GM23338 (cell line): ENCODE measurements around the gene AGAP1. TPM values are rescaled to one million over a fixed set of nuclear protein-coding genes. Genes with fewer than 3 reads are reported as not detected.
A peak's percentile ranks its signal among the peaks of the same experiment; 100 is the strongest.

Experiments used
- ATAC-seq: fragments of 200-7000 bp; cut with Tn5 transposase; 3 replicates; pipeline ENCODE4 v1.9.1; 2020
- DNase-seq: peaks from one replicate; pipeline ENCODE4 v3.0.0-alpha.2; 2015; ENCODE audit warnings: low spot score
- H2AFZ ChIP-seq: fragments of 200-600 bp; sonication (generic); 2 replicates; pipeline ENCODE4 v1.8.0; 2016; ENCODE audit warnings: antibody characterized with exemption, mild to moderate bottlenecking, moderate library complexity
- H3F3A ChIP-seq: fragments of 200-600 bp; sonication (generic); replicated peaks from 2 replicates; pipeline ENCODE4 v1.8.0; 2017; ENCODE audit warnings: antibody characterized with exemption, mixed run types, low read depth
- H3K27ac ChIP-seq: fragments of 200-600 bp; sonication (generic); 2 replicates; pipeline ENCODE4 v1.6.1; 2016; ENCODE audit warnings: low read depth
- H3K27me3 ChIP-seq: fragments of 200-600 bp; sonication (generic); 2 replicates; pipeline ENCODE4 v1.8.0; 2016; ENCODE audit warnings: mild to moderate bottlenecking, mixed run types, moderate library complexity; ENCODE audit not compliant: insufficient read depth
- H3K36me3 ChIP-seq: fragments of 200-600 bp; sonication (generic); 2 replicates; pipeline ENCODE4 v1.8.0; 2016; ENCODE audit warnings: mild to moderate bottlenecking; ENCODE audit not compliant: insufficient read depth
- H3K4me1 ChIP-seq: fragments of 200-600 bp; sonication (generic); 2 replicates; pipeline ENCODE4 v1.8.0; 2016; ENCODE audit warnings: mild to moderate bottlenecking, moderate library complexity; ENCODE audit not compliant: insufficient read depth
- H3K4me2 ChIP-seq: fragments of 200-600 bp; sonication (generic); 2 replicates; pipeline ENCODE4 v1.7.1; 2017; ENCODE audit warnings: mixed run types
- H3K4me3 ChIP-seq: fragments of 200-600 bp; sonication (generic); 2 replicates; pipeline ENCODE4 v1.6.1; 2016; ENCODE audit warnings: mixed run types
- H3K79me2 ChIP-seq: fragments of 200-600 bp; sonication (generic); replicated peaks from 2 replicates; pipeline ENCODE4 v1.8.0; 2017; ENCODE audit warnings: mild to moderate bottlenecking; ENCODE audit not compliant: insufficient read depth
- H3K9me2 ChIP-seq: fragments of 200-600 bp; sonication (generic); 2 replicates; pipeline ENCODE4 v1.8.0; 2017; ENCODE audit not compliant: insufficient read depth
- H4K20me1 ChIP-seq: fragments of 200-600 bp; sonication (generic); replicated peaks from 2 replicates; pipeline ENCODE4 v1.8.0; 2017; ENCODE audit warnings: mild to moderate bottlenecking; ENCODE audit not compliant: insufficient read depth
- H3K27ac Mint-ChIP-seq: 2 replicates; pipeline ENCODE4 v1.8.0; 2020; ENCODE audit warnings: inconsistent platforms, mild to moderate bottlenecking, moderate library complexity, mixed read lengths
- H3K27me3 Mint-ChIP-seq: 3 replicates; pipeline ENCODE4 v1.8.0; 2022; ENCODE audit warnings: low read depth, mild to moderate bottlenecking, moderate library complexity, mixed read lengths, inconsistent platforms; ENCODE audit not compliant: insufficient read depth, poor library complexity
- H3K36me3 Mint-ChIP-seq: 3 replicates; pipeline ENCODE4 v1.8.0; 2021; ENCODE audit warnings: low read depth, mild to moderate bottlenecking, inconsistent platforms, moderate library complexity, mixed read lengths
- H3K4me1 Mint-ChIP-seq: 3 replicates; pipeline ENCODE4 v1.8.0; 2020; ENCODE audit warnings: mild to moderate bottlenecking, inconsistent platforms, mixed read lengths
- H3K4me3 Mint-ChIP-seq: 3 replicates; pipeline ENCODE4 v1.8.0; 2021; ENCODE audit warnings: moderate library complexity, mild to moderate bottlenecking, inconsistent platforms, mixed read lengths
- H3K9me3 Mint-ChIP-seq: 3 replicates; pipeline ENCODE4 v1.8.0; 2020; ENCODE audit warnings: moderate library complexity, mild to moderate bottlenecking, inconsistent platforms, mixed read lengths
- CREB1 ChIP-seq: fragments of 250-450 bp; sonication (Bioruptor Pico); IDR thresholded peaks from 2 replicates; pipeline ENCODE4 v1.5.0; 2020; ENCODE audit warnings: low read depth, mild to moderate bottlenecking, moderate library complexity
- CTCF ChIP-seq, 2 experiments: fragments of 200-600 bp in 1 of 2; sonication (generic) in 1 of 2; conservative IDR thresholded peaks; 2 replicates each; pipeline versions ENCODE4 v1.5.1 to v1.6.1; 2016 to 2017; ENCODE audit warnings: antibody characterized with exemption in 2 of 2, low read depth in 2 of 2, mild to moderate bottlenecking in 2 of 2, moderate library complexity in 1 of 2
- EZH2 ChIP-seq: fragments of 200-600 bp; sonication (generic); IDR thresholded peaks from one replicate; pipeline ENCODE4 v1.8.0; 2017; ENCODE audit warnings: antibody characterized with exemption, mild to moderate bottlenecking, low read depth; ENCODE audit not compliant: unreplicated experiment
- EZH2phosphoT487 ChIP-seq: fragments of 200-600 bp; sonication (generic); IDR thresholded peaks from one replicate; pipeline ENCODE4 v1.8.1; 2018; ENCODE audit warnings: antibody characterized with exemption; ENCODE audit not compliant: unreplicated experiment
- JUNB ChIP-seq: IDR thresholded peaks from one replicate; pipeline ENCODE4 v1.6.1; 2016; ENCODE audit warnings: antibody characterized with exemption; ENCODE audit not compliant: unreplicated experiment
- NANOG ChIP-seq: IDR thresholded peaks from 2 replicates; pipeline ENCODE4 v1.6.1; 2016; ENCODE audit warnings: antibody characterized with exemption, borderline replicate concordance
- POLR2AphosphoS5 ChIP-seq: IDR thresholded peaks from 2 replicates; pipeline ENCODE4 v1.6.1; 2016; ENCODE audit warnings: antibody characterized with exemption, low read depth
- REST ChIP-seq: IDR thresholded peaks from one replicate; pipeline ENCODE4 v1.6.1; 2018; ENCODE audit warnings: antibody characterized with exemption; ENCODE audit not compliant: unreplicated experiment
- STAT1 ChIP-seq: IDR thresholded peaks from one replicate; pipeline ENCODE4 v1.6.1; 2016; ENCODE audit warnings: antibody characterized with exemption; ENCODE audit not compliant: unreplicated experiment
- ZNF114 ChIP-seq: fragments of 250-450 bp; sonication (Bioruptor Pico); IDR thresholded peaks from 2 replicates; pipeline ENCODE4 v1.5.0; 2020; ENCODE audit warnings: mild to moderate bottlenecking, moderate library complexity
- ZNF331 ChIP-seq: fragments of 250-450 bp; sonication (Bioruptor Pico); IDR thresholded peaks from 2 replicates; pipeline ENCODE4 v1.5.0; 2020; ENCODE audit warnings: low read depth, mild to moderate bottlenecking, moderate library complexity
- polyA plus RNA-seq: library from polyadenylated mRNA; unstranded; fragments of >200 nt; fragmentation: Nextera tagmentation; extraction: Ambion mirVana; gene quantifications from 2 replicates; pipeline ENCODE4 v1.2.1, GENCODE V29; 2016
- total RNA-seq: library from RNA; depleted of rRNA; stranded (reverse); fragments of >200 nt; shearing (Covaris generic); gene quantifications from 2 replicates; pipeline ENCODE4 v1.2.3, GENCODE V29; 2014
- TF ChIP-seq, protein P1 (sequence below): IDR thresholded peaks from 2 replicates; pipeline ENCODE4 v1.6.1; 2016; ENCODE audit warnings: antibody characterized with exemption

AGAP1 gene
- total and polyA plus RNA-seq, 2 experiments from 2014 or later = 13.3 to 27.9 TPM

DNA sequence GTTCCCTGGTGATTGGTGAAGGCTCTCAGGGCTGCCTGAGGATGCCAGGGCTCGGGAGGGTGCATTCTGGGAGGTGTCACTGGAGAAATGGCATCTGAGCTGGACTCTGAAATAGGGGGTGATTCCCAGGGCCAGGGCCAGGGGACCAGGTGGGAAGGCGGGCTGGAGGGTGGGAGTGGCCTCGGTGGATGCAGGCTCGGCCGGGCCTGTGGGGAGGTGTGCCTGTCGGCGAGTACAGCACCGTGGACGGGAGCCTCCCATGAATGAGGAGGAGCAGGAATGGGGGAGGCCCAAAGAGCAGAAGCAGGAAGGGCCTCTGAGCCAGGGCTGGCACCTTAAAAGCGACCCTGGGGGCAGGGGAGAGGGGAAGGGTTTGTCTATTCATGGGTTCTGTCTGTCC, 557.5 kb downstream of the AGAP1 start (continued):
- TF ChIP-seq CTCF (conservative IDR thresholded peaks at IDR 0.05; ENCODE audit: low read depth in 2 of 2) (no peak), ZNF114 (no peak), NANOG (no peak), EZH2 (no peak), STAT1 (no peak), POLR2AphosphoS5 (no peak), CREB1 (CRISPR knock-in tag) (no peak)

DNA sequence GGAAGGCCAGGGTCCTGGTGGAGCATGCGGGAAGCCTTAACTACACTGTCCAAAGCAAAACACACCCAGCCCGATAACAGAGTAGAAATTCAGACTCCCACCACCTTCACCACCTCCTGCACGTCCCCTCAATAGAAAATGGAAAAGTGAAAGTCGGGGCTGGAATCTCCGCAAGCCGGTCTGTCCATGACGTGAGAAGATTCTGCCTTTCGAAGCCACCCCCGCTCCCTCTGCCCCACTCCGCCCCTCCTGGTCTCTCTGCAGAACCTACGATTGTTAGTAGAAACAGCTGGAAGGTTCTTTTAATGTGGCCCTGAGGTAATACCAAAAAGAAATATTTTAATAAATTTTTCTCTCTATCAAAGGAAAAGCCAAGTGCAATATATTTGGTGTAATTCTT, 558.0 kb downstream of the AGAP1 start:
- Histone ChIP-seq H3K27ac (no peak overlapping the region), H3F3A (no peaks in the 10 kb centered on the region; the same call in 1 of the 2 replicates), H3K4me3 (no peak overlapping the region), H3K27me3 (no peaks in the 10 kb centered on the region), H3K36me3 (no peaks in the 10 kb centered on the region), H4K20me1 (no peaks in the 10 kb centered on the region; the same call in 1 of the 2 replicates), H3K4me2 (peak overlapping the region; percentile 29; the same call in 1 of the 2 replicates), H3K9me2 (no peaks in the 10 kb centered on the region), H3K79me2 (no peaks in the 10 kb centered on the region), H2AFZ (no peak overlapping the region), H3K4me1 (peaks cover 38% of the 10 kb centered on the region)
- DNase-seq (no peak), ATAC-seq (peak; percentile 6; the same call in 2 of the 3 replicates)
- Mint-ChIP-seq H3K27me3 (peaks cover 27% of the 10 kb centered on the region), H3K4me3 (no peak overlapping the region), H3K4me1 (peaks cover 62% of the 10 kb centered on the region), H3K27ac (no peak overlapping the region), H3K36me3 (peaks cover 5% of the 10 kb centered on the region; the same call in 1 of the 3 replicates), H3K9me3 (no peaks in the 10 kb centered on the region)
- TF ChIP-seq JUNB = no peak
- no peak for TF ChIP-seq CREB1 (CRISPR knock-in tag)
- TF ChIP-seq STAT1 = no peak
- no peak for TF ChIP-seq EZH2
- TF ChIP-seq ZNF331 (CRISPR knock-in tag) = no peak
- TF ChIP-seq POLR2AphosphoS5 = no peak
- TF ChIP-seq EZH2phosphoT487 = no peak
- TF ChIP-seq, protein P1, sequence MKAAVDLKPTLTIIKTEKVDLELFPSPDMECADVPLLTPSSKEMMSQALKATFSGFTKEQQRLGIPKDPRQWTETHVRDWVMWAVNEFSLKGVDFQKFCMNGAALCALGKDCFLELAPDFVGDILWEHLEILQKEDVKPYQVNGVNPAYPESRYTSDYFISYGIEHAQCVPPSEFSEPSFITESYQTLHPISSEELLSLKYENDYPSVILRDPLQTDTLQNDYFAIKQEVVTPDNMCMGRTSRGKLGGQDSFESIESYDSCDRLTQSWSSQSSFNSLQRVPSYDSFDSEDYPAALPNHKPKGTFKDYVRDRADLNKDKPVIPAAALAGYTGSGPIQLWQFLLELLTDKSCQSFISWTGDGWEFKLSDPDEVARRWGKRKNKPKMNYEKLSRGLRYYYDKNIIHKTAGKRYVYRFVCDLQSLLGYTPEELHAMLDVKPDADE = no peak
- no peak for TF ChIP-seq REST
- TF ChIP-seq CTCF (conservative IDR thresholded peaks at IDR 0.05; ENCODE audit: low read depth in 2 of 2) = no peak
